DOHH2 (cell line): ENCODE results near the gene TRIAP1.

Source experiments
- H3F3A ChIP-seq: fragments of 200-600 bp; sonication (generic), shearing (Covaris generic); 2 replicates; pipeline ENCODE4 v1.6.0; 2016; ENCODE audit warnings: antibody characterized with exemption, mild to moderate bottlenecking; ENCODE audit not compliant: control insufficient read depth, insufficient read depth
- H3K27ac ChIP-seq: fragments of 200-600 bp; sonication (generic); 2 replicates; pipeline ENCODE4 v1.5.1; 2014; ENCODE audit warnings: low read depth, mild to moderate bottlenecking, low read length, moderate library complexity
- H3K27me3 ChIP-seq: fragments of 200-600 bp; sonication (generic); 2 replicates; pipeline ENCODE4 v1.6.1; 2014; ENCODE audit warnings: mild to moderate bottlenecking, low read length, mixed read lengths; ENCODE audit not compliant: control insufficient read depth
- H3K36me3 ChIP-seq: fragments of 200-600 bp; sonication (generic); 2 replicates; pipeline ENCODE4 v1.6.1; 2014; ENCODE audit warnings: mild to moderate bottlenecking, low read length, moderate library complexity, mixed read lengths; ENCODE audit not compliant: control insufficient read depth
- H3K4me1 ChIP-seq: fragments of 200-600 bp; sonication (generic); 2 replicates; pipeline ENCODE4 v1.6.1; 2014; ENCODE audit warnings: mild to moderate bottlenecking, low read length, mixed read lengths; ENCODE audit not compliant: control insufficient read depth
- H3K4me2 ChIP-seq: fragments of 200-600 bp; sonication (generic); 2 replicates; pipeline ENCODE4 v1.6.0; 2014; ENCODE audit warnings: mild to moderate bottlenecking, low read length, moderate library complexity
- H3K4me3 ChIP-seq: fragments of 200-600 bp; sonication (generic); 2 replicates; pipeline ENCODE4 v1.5.1; 2014; ENCODE audit warnings: mild to moderate bottlenecking, low read length, mixed read lengths
- H3K79me2 ChIP-seq: fragments of 200-600 bp; sonication (generic); 2 replicates; pipeline ENCODE4 v1.6.1; 2014; ENCODE audit warnings: mild to moderate bottlenecking, low read length, mixed read lengths; ENCODE audit not compliant: control insufficient read depth
- H3K9me2 ChIP-seq: fragments of 200-600 bp; sonication (generic); replicated peaks from 2 replicates; pipeline ENCODE4 v1.6.1; 2014; ENCODE audit warnings: mild to moderate bottlenecking, low read length, mixed read lengths; ENCODE audit not compliant: control insufficient read depth
- H3K9me3 ChIP-seq: fragments of 200-600 bp; sonication (generic); 2 replicates; pipeline ENCODE4 v1.6.1; 2014; ENCODE audit warnings: antibody characterized with exemption, low read length, mixed read lengths; ENCODE audit not compliant: control insufficient read depth, insufficient read depth
- H4K20me1 ChIP-seq: fragments of 200-600 bp; sonication (generic); 2 replicates; pipeline ENCODE4 v1.6.0; 2014; ENCODE audit warnings: low read depth, mild to moderate bottlenecking, antibody characterized with exemption, low read length, moderate library complexity; ENCODE audit not compliant: control insufficient read depth, insufficient read depth
- CTCF ChIP-seq: fragments of 200-600 bp; sonication (generic); IDR thresholded peaks from one replicate; pipeline ENCODE4 v1.5.1; 2014; ENCODE audit warnings: antibody characterized with exemption, mild to moderate bottlenecking, low read depth, low read length; ENCODE audit not compliant: poor library complexity, severe bottlenecking
- EZH2phosphoT487 ChIP-seq: fragments of 200-600 bp; sonication (generic); IDR thresholded peaks from 2 replicates; pipeline ENCODE4 v1.6.1; 2017; ENCODE audit warnings: borderline replicate concordance, mild to moderate bottlenecking, antibody characterized with exemption, low read length, moderate library complexity, mixed read lengths

The TRIAP1 gene

DNA sequence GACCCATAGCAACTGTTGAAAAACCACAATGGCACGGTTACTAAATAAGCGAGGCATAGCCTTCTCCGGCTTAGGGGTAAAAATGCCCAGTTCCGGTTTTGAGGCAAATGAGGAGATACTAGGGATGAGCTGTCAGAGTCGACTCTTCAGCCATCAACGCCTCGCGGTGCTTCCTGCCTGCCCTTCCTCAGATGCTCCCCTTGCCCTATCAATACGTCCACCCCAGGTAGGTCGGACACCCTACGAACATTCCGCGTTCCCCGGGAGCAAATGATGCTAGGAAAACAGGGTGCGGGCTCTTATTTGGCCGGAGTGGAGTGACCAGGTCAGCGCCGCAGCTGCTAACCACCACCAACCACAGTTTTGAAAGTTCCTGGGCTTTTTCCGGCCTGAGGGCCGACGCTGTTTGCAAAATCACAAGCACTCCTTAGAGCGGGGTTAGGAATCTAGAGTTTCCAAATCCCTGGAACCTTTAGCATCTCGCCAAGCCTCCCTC lies 22.2 kb upstream of the TRIAP1 start:
- Histone ChIP-seq H4K20me1 (peaks cover 43% of the 10 kb centered on the region), H3K79me2 (peaks cover 98% of the 10 kb centered on the region)

GRCh38 chr12:120467439-120467838 lies 21.3 kb upstream of the TRIAP1 start:
- Histone ChIP-seq H3K9me3 (no peaks in the 10 kb centered on the region), H3K4me1 (peaks cover 45% of the 10 kb centered on the region), H3F3A (peaks cover 21% of the 10 kb centered on the region), H3K4me3 (peak overlapping the region; percentile 98; the same call in 1 of the 2 replicates), H3K36me3 (peaks cover 70% of the 10 kb centered on the region), H3K27me3 (no peaks in the 10 kb centered on the region), H3K9me2 (no peaks in the 10 kb centered on the region), H3K27ac (no peak overlapping the region), H3K4me2 (peak overlapping the region; percentile 65), H4K20me1 (peaks cover 43% of the 10 kb centered on the region), H3K79me2 (peaks cover 96% of the 10 kb centered on the region)
- no peak for TF ChIP-seq EZH2phosphoT487
- TF ChIP-seq CTCF: no peak

More for the DNA sequence above, 22.2 kb upstream of the TRIAP1 start:
- Histone ChIP-seq H3K36me3 (peaks cover 62% of the 10 kb centered on the region), H3K4me1 (peaks cover 48% of the 10 kb centered on the region), H3F3A (peaks cover 20% of the 10 kb centered on the region), H3K9me2 (no peaks in the 10 kb centered on the region), H3K4me3 (peak overlapping the region; percentile 98), H3K4me2 (peak overlapping the region; percentile 65), H3K27ac (peak overlapping the region; percentile 64), H3K27me3 (no peaks in the 10 kb centered on the region), H3K9me3 (no peaks in the 10 kb centered on the region)
- no peak for TF ChIP-seq CTCF
- no peak for TF ChIP-seq EZH2phosphoT487

DNA sequence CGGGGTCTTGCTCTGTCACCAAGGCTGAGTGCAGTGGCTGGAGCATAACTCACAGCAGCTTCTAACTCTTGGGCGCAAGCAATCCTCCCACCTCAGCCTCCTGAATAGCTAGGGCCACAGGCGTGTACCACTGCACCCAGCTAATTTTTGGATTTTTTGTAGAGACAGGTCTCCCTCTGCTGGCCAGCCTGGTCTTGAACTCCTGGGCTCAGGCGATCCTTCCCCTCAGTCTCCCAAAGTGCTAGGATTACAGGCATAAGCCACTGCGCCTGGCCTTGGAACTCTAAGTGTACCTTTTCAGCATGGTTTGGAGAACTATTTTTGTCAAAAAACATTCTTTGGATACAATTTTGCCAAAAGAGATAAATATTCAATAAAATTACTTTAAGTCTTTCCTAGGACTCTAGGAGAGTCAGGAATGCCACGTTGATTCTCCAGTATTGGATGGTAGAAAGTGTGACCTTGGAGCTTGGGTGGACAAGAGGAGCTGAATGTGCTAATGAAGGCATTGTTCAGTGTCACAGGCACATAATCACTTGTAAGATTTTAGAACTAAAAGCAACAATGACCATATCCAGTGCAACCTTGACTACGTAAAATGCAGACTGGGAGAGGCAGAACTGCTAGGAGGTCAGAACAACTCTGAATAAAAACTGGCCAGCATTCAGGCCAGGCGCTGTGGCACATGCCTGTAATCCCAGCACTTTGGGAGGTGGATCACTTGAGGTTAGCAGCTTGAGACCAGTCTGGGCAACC lies 20.6 kb upstream of the TRIAP1 start:
- Histone ChIP-seq H3K9me2 (no peaks in the 10 kb centered on the region), H3K27ac (no peak overlapping the region), H4K20me1 (peaks cover 43% of the 10 kb centered on the region), H3K9me3 (no peaks in the 10 kb centered on the region), H3K27me3 (no peaks in the 10 kb centered on the region), H3K4me3 (peak overlapping the region; percentile 18; the same call in 1 of the 2 replicates), H3K4me1 (peaks cover 38% of the 10 kb centered on the region), H3K4me2 (peak overlapping the region; percentile 65), H3K79me2 (peaks cover 94% of the 10 kb centered on the region), H3K36me3 (peaks cover 74% of the 10 kb centered on the region), H3F3A (peaks cover 21% of the 10 kb centered on the region)
- peak; percentile 69 for TF ChIP-seq CTCF
- no peak for TF ChIP-seq EZH2phosphoT487
